Measurements from ENCODE around the gene LCN1.

LCN1 gene

DNA sequence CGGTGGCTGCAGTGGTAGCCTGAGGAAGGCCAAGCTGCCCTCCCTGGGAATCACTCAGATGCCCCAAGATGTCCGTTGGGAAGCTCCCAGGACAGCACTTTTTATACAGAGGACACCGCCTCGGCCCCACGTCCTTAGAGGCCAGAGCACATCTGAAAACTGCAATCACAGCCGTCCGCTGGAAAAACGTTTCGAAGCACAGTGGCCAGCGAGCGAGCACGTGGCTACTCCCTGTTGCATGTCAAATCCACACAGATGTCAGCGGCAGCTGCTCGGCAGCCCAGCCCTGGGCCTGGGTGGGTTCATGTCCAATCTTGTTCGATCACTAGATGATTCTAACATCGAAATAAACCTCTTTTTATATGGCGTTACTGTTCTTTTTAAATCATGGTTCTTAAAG, 32.7 kb upstream of the LCN1 start:
- no peak for DNase-seq (ENCODE audit: low read depth)

DNA sequence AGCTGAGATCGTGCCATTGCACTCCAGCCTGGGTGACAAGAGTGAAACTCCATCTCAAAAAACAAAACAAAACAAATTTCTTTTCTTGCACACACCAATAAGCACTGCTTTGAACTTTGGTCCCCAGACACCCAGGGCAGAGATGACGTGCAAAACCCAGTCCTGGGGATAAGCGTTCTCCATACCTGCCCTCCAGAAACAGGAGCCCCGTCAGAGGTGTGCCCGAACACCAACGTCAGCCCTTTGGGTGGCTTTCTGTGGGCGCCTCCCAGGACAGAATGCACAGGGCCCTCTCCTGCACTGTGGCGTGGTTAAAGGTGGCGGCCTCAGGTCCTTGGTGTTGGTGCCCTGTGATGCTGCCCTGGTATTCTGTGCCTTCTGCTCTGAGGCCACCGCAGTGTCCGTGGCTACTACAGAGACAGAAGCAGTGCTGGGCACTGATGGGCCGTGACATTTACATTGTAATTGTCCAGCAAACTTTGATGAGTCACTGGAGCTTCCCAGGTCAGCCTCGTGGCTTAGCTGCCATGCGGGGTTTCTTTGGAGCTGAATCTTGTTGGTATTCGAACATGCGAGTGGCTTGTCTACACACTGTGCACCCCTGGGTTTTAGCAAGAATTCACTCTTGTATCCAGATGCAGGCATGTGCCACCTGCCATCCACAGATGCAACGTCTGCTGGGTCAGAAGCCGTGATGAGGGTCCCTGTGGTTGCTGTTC, 31.9 kb upstream of the LCN1 start:
- no peak for DNase-seq (ENCODE audit: low read depth)

DNA sequence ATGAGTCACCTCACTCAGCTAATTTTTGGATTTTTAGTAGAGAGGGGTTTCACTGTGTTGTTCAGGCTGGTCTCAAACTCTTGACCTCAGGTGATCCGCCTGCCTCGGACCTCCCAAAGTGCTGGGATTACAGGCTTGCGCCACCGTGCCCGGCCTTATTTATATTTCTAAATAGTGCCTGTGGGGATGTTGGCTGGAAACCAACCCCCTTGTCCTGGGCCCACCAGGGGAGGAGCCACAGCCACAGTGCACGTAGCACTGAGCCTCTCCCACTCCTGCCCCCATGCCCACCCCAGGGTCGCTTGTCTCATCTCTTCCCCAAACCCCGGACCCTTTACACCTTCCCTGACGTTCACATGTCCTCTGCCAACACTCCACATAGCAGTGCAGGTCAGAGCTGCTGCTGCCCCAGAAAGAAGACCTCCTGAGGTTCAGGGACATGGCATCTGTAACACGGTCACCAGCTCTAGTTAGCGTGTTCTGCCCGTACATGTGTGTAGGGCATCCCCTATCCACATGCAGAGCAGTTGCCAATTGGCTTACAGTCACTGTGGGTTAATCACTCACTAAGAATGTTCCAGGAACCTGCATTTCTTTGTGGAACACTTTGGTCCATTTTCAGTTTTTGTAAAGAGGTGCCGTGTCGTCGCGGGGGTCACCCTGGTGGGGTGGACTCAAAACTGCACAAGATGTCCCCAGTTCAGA, 30.9 kb upstream of the LCN1 start:
- DNase-seq (ENCODE audit: low read depth), result no peak

DNA sequence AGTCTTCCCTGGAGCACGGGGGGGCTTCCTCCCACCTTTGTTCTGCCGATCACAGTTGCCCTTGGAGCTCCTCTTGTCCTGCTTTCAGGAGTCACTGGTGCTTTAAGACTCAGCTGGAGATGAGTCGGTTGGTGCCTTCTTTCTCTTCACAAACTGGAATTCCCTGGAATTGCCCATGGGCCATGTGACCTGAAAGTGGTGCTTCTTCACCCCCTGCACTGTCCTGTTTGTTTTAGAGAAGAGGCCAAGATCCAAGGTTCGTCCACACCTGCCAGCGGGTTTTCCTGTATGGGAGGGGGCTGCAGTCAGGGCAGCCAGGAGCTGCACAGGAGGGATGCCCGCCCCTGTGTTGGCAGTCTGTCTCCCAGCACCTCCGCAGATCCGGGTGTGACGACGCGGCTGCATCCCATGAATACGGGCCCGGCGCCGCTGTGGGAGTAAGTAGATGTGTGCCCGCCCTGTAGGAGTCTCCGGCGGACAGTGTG, 30.2 kb upstream of the LCN1 start:
- no peak for DNase-seq (ENCODE audit: low read depth)

DNA sequence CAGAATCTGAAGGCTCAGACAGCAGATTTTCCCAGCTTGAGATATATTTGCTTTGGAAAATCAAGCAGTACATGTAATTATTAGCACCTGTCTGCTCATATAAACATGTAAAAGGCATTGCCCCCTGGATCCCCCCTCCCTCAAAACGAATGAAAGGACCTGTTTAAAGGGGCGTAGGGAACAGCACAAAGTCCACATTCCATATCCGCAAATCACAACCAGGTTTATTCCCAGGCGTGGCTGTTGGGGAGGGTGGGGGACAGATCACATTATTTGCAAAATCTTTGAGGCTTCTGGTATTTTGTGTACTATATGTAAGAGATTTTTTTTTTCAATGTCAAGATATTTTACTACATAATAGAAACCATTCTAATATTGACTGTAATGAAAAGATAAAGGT, 29.5 kb upstream of the LCN1 start:
- DNase-seq (ENCODE audit: low read depth), result no peak

DNA sequence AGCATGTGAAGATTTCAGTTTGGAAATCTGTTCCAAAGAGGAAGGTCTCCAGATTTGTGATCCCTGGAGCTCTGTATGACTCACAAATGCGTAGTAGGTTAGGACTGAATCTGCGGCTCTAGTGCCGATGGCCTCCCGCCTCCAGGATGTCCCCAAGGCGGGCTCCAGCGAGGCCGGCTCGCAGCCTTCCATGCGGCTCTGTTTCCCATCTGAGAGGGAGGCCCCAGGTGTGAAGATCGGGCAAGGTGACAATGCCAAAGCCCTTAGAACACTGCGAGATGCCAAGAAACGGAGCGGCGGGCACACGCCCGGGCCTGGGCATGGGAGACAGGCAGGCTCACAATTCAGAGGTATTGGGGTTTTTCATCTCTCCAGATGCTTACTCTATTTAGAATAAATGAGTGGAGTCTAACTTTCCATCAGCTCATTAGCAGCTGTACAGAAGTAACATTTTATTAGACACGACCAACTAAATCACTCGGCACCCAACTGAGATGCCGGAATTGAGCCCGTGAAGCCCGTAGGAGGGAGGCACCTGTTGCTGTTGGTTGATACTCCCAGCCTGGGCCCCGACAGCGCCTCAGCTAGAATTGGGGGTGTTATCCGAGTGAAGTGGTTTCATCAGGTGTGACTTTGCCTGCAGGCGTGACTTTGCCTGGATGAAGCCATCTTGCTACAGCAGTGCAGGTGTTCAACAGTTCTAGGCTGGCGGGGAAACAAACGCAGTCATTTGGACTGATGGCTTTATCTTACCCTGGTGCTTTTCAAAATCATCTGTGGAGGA, 28.2 kb upstream of the LCN1 start:
- DNase-seq (ENCODE audit: low read depth), result no peak

DNA sequence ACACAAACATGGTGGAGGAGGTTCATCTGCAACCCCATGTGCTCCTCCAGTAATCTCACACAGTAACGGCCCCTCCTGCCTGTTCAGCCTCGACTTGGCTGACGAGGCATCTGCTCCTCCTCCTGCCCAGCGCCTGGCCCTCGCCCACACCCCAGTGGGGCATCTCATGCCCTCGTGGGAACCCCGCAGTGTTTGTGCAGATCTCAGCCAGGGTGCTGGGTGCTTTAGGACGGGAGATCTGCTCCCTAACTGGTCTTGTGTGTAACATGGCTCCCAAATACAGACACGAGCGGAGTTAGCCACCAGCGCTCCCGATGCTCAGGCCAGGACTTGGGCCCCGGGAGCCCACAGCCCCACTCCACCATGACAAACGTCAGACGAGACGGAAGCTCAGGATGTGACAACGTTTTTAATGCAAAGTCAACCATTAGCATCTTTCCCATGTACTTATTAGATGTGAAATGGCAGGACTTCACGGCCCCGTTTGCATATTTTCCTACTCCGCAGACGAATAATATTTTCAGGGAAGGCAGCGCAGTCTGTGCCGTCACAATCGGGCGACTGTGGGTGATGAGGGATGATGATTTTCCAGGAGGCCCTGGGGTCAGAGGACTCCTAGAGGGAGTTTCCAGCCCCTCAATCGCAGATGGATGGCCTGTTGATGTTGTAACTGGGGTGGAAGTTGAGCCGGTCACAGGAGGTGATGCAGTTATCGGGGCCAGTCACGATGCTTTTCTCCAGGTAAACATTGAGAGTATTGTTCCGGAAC, 26.3 kb upstream of the LCN1 start:
- no peak for DNase-seq (ENCODE audit: low read depth)

DNA sequence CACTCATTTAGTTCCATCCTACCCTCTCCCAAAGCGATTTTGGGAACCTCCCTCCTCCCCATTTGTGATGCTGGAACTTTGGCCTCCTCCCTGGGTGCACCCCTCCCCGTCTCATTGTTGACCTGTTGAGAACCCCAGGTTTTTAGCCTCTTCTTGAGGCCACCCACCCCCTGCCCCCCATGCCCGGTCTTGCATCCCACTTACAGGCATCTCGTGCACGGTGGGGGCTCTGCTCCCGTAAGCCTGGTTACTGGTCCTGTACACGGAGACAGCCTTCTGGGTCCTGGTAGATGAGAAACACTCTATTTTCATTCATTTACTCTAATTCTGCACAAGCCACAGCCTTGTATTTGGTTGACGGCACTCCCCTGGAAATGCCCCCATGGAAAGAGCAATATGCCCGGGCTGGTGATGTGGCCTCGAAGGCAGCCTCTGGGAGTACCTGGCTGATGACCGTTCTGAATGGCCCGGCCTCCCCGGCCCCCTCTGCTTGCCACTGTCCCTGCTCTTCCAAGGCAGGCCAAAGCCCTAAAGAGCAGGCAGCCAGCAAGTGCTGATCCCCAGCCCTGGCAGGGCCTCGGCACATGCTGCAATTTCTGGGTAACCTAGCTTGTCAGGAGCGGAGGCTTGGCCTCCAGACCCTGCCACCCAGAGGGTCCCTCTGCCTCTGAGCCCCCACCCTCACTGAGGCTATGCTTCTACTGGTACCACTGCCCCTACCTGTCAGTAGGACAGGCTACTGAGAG, 22.7 kb upstream of the LCN1 start:
- no peak for DNase-seq (ENCODE audit: low read depth)

DNA sequence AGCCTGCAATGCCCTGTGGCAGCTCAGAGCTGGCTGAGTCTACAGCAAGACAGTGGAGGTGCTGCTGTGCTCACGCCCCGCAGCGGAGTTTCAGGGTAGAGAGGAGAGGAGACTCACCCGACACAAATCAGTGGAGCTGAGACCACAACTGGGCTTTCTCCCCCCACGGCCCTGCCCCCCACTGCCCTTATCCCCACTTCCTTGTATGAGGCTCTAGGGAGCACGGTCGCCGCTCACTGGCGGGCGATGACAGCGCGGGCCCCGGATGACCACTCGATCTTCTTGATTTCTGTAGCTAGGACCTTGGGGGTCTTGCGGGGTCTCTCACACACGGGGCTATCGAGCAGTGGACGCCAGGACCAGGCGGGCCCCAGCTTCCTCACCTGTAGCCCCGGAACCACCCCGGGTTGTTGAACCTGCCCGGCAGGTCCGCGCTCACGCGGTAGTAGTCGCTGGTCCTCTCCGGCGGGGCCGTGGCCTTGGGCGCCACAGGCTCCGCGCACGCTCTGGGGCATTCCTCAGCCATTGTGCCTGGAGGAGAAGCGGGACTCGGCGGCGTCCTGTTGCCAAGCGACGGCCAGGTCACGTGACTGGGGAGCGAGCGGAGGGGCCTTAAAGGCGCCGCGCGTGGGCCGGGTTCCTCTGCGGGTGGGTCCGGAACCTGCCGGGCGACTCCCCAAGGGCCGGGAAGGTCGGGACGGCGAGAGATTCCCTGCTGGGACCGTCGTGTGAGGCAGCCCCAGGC, 21.7 kb upstream of the LCN1 start:
- DNase-seq (ENCODE audit: low read depth), result peak; percentile 87

DNA sequence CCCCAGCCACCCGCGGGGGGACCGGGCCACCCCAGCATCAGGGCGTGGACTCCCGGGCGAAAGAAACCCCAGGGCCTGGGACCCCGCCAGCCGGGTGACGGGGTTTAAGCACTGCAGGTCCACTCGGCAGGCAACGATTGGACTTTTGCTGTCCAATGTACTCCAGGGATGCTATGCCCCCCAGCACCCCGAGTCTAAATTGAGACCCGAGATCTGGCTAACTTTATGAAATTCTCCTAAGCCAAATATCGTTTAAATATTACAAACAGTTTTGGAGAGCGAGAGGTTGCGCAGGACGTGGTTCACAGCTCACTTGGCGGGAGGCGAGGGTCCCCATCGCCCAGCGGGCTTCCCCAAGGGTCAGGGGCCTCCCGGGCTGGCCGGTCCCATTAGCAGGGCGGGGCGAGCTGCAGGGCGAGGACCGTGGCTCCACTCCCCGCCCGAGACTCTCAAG, 21.1 kb upstream of the LCN1 start:
- no peak for DNase-seq (ENCODE audit: low read depth)

DNA sequence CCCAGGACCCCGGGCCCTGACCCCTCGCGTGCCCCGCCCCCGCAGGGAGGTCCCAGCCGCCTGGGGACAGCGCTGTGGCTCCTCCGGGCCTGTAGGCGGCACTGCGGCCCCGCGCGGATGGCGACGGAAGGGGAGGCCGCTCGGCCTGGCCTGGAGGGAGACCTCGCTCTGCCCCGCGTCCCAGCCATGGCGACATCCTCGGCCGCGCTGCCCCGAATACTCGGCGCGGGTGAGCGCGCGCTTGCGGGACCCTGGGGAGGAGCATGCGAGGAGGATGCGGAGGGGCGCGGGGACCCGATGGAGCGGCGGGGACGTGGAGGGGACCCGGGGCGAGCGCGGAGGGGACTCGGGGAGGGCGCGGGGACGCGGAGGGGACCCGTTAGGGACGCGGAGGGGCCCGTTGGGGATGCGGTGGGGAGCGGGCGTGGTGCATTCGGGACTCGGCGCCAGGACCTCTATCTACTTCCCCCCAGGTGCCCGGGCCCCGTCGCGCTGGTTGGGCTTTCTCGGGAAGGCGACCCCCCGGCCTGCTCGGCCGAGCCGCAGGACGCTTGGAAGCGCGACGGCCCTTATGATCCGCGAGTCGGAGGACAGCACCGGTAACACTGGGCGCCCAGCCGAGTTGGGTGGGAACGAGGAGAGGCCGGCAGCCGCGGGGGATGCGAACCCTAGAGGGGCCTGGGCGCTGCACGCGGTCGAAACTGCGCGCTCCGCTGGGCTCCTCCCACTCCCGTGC, 20.5 kb upstream of the LCN1 start, which contains the start of gene MRPS2:
MRPS2 (plus strand) TSS at position 158 of the 736 bp plus-strand sequence; CDS start at position 187, 29 bp downstream.
- peak; percentile 90 for DNase-seq (ENCODE audit: low read depth)

DNA sequence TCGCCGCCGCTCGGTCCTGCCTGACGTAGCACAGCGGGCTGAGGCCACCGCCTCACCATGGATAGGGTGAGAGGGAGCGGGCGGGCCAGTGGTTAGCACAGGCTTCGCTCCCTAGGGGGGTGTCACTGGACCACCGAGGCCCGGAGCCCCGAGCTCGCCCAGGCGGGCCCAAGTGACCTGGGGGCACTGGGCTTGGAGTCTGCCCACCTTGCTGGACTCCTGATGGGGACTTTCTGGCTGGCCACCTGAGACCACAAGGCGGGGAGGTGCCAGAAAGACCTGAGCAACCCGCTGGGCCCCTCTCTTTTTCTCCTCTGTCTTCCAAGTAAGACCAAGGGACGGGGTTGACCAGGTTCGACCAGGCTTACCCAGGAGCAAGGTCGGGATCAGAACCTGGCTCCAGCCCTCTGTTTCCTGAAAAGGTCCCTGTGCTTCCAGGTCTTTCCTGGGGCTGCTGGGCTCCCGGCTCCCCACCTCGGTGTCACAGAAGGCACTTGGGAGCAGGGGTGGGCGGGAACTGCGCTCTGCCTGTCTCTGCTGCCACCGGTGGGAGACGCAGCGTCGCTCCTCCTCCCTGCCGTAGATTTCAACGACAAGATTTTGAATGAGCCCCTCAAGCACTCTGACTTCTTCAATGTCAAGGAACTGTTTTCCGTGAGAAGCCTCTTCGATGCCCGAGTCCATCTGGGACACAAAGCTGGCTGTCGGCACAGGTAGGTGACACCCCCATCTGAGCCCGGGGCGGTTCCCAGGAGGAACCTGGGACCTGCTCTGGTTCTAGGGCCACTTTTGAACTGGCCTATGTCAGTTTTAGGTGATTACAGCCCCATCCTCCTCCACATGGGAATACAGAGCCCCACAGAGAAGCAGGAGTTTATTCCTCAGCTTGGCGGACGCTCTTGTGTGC, 19.7 kb upstream of the LCN1 start:
- no peak for DNase-seq (ENCODE audit: low read depth)

DNA sequence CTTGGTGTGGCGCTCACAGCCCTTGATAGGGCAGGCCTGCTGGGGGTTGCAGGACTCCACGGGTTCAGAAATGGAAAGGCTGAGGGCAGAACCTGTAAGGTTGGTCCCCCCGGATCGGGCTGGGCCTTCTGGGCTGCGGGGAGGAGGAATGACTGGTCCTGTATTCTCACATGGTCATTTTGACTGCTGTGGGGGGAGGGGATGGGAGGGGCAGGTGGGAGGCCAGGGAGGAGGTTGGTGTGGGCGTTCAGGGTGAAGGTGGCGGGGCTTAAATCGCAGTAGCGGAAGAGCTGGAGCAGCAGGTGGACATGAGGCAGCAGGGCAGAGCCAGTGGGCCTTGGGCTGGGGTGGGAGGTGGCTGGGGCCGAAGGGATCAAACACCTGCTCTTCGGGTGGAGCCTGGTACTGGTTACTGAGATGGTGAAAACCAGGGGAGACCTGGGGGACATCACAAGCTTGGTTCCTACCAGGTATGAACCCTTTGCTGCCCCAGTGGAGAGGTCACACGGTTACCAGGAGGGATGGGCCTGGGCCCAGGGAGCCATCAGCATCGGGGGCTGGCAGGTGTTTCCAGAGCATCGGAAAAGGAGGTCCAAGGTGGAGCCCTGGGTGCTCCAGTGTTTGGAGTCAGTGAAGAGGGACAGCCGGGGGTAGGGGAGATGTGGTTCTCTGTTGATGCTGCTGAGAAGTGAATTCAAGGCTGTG, 18.9 kb upstream of the LCN1 start:
- no peak for DNase-seq (ENCODE audit: low read depth)

DNA sequence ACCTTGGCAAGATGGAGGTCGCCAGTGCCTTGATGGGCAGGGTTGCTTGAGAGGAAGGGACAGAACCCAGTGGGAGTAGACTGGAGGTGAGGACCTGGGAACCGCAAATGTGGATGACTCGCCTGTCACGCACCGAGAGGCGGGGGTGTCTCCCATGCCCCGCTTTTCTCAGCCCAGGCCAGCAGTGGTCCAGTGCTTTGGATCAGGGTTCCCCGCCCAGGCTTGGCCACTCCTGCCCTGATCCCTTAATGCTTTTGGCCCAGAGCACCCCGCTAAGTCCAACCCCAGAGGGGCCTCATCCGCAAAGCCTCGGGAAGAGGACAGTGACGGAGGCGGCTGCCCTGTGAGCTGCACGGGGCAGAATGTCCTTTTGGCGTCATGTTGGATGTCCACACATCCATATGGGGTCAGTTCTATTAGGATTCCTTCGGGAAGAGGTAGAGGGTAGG, 18.3 kb upstream of the LCN1 start:
- DNase-seq (ENCODE audit: low read depth), result no peak

DNA sequence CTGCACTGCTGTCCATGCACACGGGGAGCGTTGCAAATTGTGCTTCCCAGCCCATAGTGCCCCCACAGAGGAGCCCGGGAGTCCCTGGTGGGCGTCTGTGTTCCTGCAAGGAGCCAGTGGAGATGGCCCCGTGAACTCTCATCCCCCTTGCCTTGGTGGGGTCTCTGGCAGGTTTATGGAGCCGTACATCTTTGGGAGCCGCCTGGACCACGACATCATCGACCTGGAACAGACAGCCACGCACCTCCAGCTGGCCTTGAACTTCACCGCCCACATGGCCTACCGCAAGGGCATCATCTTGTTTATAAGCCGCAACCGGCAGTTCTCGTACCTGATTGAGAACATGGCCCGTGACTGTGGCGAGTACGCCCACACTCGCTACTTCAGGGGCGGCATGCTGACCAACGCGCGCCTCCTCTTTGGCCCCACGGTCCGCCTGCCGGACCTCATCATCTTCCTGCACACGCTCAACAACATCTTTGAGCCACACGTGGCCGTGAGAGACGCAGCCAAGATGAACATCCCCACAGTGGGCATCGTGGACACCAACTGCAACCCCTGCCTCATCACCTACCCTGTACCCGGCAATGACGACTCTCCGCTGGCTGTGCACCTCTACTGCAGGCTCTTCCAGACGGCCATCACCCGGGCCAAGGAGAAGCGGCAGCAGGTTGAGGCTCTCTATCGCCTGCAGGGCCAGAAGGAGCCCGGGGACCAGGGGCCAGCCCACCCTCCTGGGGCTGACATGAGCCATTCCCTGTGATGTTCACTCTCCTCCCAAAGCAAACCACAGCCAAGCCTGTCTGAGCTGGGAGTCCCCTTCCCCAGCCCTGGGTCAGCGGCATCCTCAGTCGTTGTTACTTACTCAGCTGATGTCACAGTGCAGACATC, 17.6 kb upstream of the LCN1 start:
- no peak for DNase-seq (ENCODE audit: low read depth)

DNA sequence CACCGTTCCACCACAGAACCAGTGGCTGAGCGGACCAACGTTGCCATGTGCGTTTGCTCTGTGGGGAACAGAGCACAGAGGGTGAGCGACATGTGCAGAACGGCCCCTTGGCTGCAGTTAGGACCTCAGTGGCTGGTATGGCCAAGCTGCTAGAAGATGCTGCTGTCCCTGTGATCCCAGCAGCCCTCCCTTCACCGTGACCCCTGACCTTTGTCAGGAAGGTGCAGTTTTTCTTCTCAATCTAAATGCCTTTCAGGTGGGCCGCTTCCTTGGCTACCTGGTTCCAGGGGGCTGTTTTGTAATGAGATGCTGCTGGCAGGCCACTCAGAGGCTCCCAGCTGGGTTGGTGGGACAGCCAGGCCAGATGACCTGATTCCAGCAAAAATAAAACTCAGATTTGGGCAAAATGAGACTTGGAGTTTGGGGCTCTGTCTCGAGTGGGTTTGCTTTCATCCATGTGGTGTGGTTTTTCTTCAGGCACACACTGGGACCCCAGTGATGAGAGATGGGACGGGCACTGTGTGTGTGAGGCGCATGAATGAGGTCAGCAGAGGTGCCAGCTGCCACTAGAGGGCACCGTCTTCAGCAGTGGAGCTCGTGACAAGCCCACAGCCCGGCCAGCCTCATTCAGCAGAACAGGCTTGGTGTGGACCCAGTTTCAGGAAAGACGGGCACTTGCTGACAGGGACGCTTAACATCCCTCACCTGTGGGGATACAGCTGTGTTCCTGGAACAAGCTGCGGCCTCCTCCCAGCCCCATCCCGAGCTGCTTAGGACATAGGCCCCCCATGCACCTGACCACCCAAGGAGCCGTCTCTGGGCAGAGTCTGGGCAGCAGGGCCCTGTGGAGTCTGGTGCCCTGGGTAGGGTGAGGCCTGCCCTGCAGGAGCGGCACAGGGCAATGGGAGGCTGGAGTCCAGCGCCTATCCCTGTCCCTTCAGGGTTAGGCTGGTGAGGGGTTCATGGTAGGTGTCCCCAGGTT, 16.7 kb upstream of the LCN1 start:
- DNase-seq (ENCODE audit: low read depth), result peak; percentile 61

Measured in fibroblast of gingiva (primary cell).